Activated CD4-positive, CD25-positive, alpha-beta regulatory T cell (primary cell): ENCODE results near the gene PMM2.
"Not testable (repeated sequence)": the region's sequence is repeated elsewhere in the genome, so short reads cannot be mapped to it uniquely, and the experiment has no call there.

Experiments
- DNase-seq, 4 experiments: peaks; one replicate each; lab custom pipeline; 2025; lab: John Stamatoyannopoulos, UW

The PMM2 gene

GRCh38 chr16:8797364-8798173 is at the start of gene PMM2, which contains the start of gene TMEM186:
PMM2 (plus strand) TSS chr16:8797839; CDS start chr16:8797883, 44 bp downstream.
TMEM186 (minus strand) TSS chr16:8797639; CDS start chr16:8797614, 25 bp downstream.
- peak; percentile 81 to 92 (median 90) for DNase-seq

- not testable (repeated sequence) for DNase-seq
Observed at GRCh38 chr16:8748944-8749343, 48.7 kb upstream of the PMM2 start.

- DNase-seq: no peak
Observed at GRCh38 chr16:8751481-8752311, 45.9 kb upstream of the PMM2 start.

- no peak for DNase-seq
Observed at GRCh38 chr16:8752706-8753105, 44.9 kb upstream of the PMM2 start.

GRCh38 chr16:8753416-8754054 is 44.1 kb upstream of the PMM2 start:
- DNase-seq: no peak

- no peak for DNase-seq
Observed at GRCh38 chr16:8756755-8757154, 40.9 kb upstream of the PMM2 start.

GRCh38 chr16:8758022-8758421 is 39.6 kb upstream of the PMM2 start:
- DNase-seq: no peak

- DNase-seq: no peak
Observed at GRCh38 chr16:8760021-8760420, 37.6 kb upstream of the PMM2 start.

- no peak for DNase-seq
Observed at GRCh38 chr16:8761078-8761477, 36.6 kb upstream of the PMM2 start.

- DNase-seq: no peak
Observed at GRCh38 chr16:8762254-8762653, 35.4 kb upstream of the PMM2 start.

- no peak for DNase-seq
Observed at GRCh38 chr16:8763083-8763482, 34.6 kb upstream of the PMM2 start.

GRCh38 chr16:8763899-8764298 is 33.7 kb upstream of the PMM2 start:
- no peak for DNase-seq

GRCh38 chr16:8764525-8765250 is 33.0 kb upstream of the PMM2 start:
- DNase-seq: no peak

GRCh38 chr16:8767176-8767575 is 30.5 kb upstream of the PMM2 start:
- no peak for DNase-seq

- DNase-seq: no peak
Observed at GRCh38 chr16:8768283-8768682, 29.4 kb upstream of the PMM2 start.

- no peak for DNase-seq
Observed at GRCh38 chr16:8768692-8769091, 28.9 kb upstream of the PMM2 start.

GRCh38 chr16:8773537-8773936 is 24.1 kb upstream of the PMM2 start:
- DNase-seq: no peak

- DNase-seq: no peak
Observed at GRCh38 chr16:8774208-8774607, 23.4 kb upstream of the PMM2 start.

- DNase-seq: no peak
Observed at GRCh38 chr16:8775359-8775758, 22.3 kb upstream of the PMM2 start.

GRCh38 chr16:8776129-8776584 is 21.5 kb upstream of the PMM2 start:
- DNase-seq: no peak

GRCh38 chr16:8777217-8777616 is 20.4 kb upstream of the PMM2 start:
- DNase-seq: no peak

GRCh38 chr16:8781797-8782196 is 15.8 kb upstream of the PMM2 start:
- no peak for DNase-seq
